GM21786 (cell line): ENCODE results near the gene TTLL12.

Source experiments
- ATAC-seq: cut with Tn5 transposase; IDR thresholded peaks from one replicate; pipeline ENCODE4 v1.9.1; 2021; ENCODE audit not compliant: unreplicated experiment

The TTLL12 gene

DNA sequence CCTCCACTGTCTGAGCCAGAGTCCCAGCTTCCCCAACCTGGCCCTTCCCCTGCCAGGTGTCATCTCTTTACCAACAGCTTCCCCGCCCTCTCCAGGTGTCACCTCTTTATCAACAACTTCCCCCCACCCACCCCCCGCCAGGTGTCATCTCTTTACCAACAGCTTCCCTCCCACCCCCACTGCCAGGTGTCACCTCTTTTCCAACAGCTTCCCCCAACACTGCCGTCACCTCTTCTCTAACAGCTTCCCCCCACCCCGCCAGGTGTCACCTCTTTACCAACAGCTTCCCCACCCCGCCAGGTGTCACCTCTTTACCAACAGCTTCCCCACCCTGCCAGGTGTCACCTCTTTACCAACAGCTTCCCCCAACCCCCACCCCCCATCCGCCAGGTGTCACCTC, 29.8 kb upstream of the TTLL12 start:
- ATAC-seq: no peak

GRCh38 chr22:43213962-43214361, 27.0 kb upstream of the TTLL12 start:
- no peak for ATAC-seq

- no peak for ATAC-seq
Measured at GRCh38 chr22:43213051-43213450, 26.1 kb upstream of the TTLL12 start.

- no peak for ATAC-seq
Measured at GRCh38 chr22:43212434-43212952, 25.6 kb upstream of the TTLL12 start.

GRCh38 chr22:43211941-43212433, 25.1 kb upstream of the TTLL12 start:
- ATAC-seq: no peak

GRCh38 chr22:43210631-43211515, 23.9 kb upstream of the TTLL12 start:
- ATAC-seq: no peak

GRCh38 chr22:43209971-43210370, 23.0 kb upstream of the TTLL12 start:
- ATAC-seq: no peak

DNA sequence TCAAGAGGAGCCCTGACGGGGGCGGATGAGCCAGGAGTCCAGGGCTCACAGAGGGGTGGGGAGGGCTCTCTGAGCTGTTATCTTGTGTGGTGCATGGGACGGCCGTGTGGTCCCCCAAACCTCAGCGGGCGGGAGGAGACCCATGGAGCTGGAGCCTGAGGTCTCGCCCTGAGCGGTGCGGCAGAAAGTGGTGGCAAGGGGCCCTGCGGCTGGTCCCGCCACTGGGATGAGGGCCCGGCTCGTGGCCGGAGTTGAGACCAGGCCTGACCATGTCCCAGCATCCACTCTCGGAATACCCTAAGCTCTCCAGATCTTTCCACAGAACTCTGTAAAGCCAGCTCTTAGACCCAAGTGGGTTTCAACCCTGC, 22.6 kb upstream of the TTLL12 start:
- ATAC-seq: no peak

DNA sequence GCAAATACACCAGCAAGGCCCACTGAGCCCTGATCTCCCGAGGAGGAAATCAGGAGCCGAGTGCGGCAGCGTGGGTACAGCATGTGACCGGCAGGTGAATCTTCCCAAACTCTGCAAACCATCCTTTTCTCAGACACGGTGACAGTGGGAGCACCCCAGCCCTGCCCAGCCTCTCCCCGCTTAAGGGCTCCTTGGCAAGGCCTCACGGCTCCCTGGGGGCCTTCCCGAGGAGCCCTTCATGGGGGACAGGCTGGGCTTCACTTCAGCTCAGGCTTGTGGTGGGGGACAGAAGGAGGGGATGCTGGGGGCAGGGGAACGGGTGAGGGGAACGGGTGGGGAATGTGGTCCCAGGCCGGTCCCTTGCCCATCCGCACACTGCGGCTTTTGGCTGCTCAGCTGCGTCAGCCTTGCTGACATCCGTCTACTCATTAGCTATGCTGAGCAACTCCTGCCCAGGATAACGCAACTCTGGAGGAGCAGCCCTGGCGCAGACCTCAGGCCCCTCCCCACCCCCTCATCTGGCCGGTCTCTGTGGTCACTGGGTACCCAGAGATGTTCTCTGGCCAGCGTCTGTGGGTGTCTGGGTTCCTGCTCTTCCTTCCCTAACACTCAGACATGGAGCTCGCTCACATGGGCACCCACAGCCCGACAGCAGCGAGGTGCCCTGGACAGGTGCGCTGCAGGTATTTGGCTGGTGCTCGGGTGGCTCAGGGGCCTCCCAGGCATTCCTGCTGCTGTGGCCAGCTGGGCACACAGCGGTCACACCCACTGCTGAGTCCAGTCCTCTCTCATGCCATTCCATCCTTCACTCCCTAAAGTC, 22.0 kb upstream of the TTLL12 start:
- no peak for ATAC-seq

GRCh38 chr22:43207849-43208702, 21.1 kb upstream of the TTLL12 start:
- ATAC-seq: no peak

DNA sequence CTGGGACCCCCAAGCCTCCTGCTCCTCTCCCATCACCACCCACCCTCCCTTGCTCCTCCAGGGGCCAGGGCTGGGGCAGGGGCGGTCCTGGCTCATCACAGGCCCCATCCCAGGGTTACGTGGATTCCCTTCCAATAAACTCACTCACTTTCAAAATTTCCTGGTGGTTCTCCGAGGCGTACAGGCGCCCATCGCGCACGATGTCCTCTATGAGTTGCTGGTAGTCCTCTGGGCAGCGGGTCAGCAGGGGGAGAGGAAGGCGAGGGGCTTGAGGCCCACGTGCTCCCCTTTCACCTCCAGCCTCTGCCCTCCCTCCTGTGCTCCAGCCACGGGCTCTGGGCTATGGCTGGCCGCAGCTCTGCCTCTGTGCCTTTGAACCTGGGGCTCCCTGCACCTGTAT, 20.5 kb upstream of the TTLL12 start:
- ATAC-seq: no peak

DNA sequence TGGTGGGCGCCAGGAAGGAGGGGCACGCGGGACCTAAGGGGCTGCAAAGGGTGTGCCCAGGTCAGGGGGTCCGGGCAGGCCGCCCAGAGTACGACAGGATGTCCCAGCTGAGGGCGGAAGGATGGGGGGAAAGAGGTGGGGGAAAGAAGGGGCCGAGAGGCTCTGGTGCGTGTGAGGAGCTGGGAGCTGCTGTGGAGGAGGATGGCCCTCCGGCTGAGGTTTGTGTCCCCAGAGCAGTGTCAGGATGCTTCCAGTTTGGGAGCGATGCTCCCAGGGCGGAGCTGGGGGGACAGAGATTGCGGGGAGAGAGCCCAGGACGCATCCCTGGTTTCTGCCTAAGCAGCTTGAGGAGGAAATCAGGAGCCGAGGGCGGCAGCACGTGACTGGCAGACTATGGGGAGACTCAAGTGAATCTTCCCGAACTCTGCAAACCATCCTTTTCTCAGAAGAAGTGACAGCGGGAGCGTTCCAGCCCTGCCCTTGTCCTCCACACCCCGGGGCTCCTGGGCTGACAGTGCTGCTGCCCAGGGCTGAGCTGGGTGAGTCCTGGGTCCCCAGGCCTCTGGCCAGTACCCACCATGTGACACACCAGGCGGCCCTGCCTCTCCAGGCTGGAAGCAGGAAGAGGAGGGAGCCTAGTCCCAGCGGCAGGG, 19.7 kb upstream of the TTLL12 start:
- no peak for ATAC-seq

DNA sequence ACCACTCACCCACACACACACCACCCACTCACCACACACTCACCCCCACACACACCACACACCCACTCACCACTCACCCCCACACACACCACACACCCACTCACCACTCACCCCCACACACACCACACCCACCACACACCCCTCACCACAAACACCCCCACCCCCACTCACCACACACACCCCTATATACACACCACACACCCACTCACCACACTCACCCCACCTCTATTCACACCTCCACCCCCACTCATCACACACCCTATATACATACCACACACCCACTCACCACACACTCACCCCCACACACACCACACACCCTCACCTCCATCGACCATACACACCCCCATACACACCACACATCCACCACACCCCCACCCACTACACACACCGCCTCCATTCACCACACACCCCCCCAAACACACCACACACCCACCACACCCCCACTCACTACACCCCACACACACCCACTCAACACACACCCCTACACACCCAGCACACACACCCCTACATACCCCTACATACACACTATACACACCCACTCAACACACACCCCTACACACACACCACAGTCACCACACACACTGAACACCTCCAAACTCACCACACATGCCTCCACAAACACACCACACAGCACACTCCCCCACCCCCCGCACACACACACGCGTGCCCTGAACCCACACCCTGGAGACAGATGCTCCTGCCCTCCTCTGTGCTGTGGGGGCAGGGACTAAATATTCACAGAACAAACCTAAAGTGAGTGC, 19.0 kb upstream of the TTLL12 start:
- no peak for ATAC-seq

GRCh38 chr22:43205261-43205691, 18.3 kb upstream of the TTLL12 start:
- no peak for ATAC-seq

- ATAC-seq: no peak
Measured at GRCh38 chr22:43203471-43203981, 16.6 kb upstream of the TTLL12 start.

DNA sequence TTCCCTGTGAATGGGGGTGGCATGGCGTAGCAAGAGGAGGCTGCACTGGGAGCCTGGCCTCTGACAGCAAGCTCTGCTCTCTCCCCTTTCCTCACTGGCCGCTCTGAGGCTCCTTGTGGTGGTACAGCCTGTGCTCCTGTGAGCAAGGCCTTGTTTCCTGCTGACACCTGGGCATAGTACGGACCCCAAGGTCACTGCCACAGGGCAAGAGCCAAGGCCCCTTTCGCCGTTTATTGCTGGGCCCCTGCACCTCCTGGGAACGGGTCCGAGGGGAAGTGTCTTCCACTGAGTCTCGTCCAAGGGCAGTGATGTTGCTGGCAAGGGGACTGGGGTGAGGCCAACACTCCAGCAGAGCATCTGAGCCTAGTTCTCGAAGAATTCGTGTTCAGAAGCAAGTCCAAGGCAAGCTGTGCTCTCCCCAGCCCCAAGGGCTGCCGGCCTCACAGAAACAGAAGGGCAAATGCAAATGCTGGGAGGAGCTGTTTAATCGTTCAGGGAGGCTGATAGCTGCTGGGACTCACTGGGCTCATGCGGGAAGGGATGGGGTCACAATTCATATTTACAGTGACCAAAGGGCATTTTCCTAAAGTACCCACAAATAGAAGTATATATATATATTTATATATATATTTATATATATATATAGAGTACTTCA, 15.9 kb upstream of the TTLL12 start:
- ATAC-seq: no peak

DNA sequence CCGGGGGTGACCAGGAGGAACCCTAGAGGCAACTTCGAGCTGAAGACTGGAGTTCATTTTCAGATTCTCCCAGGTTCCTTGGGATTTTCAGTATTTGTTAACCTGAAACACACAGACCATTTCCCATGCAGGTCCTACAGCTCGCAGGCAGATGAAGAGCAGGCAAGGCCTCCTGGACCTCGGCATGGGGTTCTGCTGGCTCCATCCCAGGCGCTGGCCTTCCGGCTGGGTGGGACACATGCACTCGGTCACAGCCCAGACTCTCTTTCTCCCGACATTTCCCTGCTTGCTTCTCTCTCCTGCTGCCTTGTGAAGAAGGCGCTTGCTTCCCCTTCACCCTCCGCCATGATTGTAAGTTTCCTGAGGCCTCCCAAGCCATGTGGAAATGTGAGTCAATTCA, 15.4 kb upstream of the TTLL12 start:
- ATAC-seq: no peak

DNA sequence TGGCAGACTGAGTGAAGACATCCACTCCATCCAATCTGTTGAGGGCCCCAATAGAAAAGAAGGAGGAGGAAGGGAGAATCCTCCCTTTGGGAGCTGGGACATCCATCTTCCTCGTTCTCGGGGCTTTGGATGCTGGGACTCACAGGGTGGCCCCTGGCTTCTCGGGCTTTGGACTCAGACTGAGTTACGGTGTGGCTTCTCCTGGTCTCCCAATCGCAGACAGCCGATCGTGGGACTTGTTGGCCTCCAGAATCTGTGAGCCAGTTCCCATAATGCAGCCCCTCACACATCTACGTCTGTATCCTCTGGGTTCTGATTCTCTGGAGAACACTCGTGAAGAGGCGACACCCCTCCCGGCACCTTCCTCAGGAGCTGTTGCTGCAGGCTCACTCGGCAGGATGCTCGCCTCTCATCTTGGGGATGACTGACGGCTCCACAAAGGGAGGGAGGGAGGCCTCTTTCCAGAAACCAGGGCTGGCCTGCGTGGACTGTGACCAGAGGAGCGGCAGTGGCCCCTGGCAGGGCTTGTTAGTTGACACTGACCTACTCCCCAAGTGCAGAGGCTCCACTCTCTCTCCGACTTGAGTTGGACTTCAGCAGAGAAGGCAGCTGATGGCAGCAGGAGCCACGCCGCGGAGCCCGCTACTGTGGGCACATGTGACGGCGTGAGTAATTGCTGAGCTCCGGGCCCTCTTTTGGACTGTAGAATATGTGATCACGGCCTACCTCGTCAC, 14.7 kb upstream of the TTLL12 start:
- ATAC-seq: no peak
